RWPE2 (cell line): Measurements from ENCODE around the gene CORO7.

Experiments
- ATAC-seq: fragments of 200-7000 bp; cut with Tn5 transposase; 3 replicates; pipeline ENCODE4 v1.9.1; 2021; ENCODE audit warnings: low read depth
- DNase-seq: peaks from one replicate; pipeline ENCODE4 v3.0.0-alpha.2; 2020; ENCODE audit warnings: low spot score
- H3K27ac ChIP-seq: fragments of 450-650 bp; 2 replicates; pipeline ENCODE4 v1.5.1; 2017; ENCODE audit warnings: mild to moderate bottlenecking; ENCODE audit not compliant: poor library complexity, severe bottlenecking
- H3K27me3 ChIP-seq: fragments of 250-450 bp; sonication (Bioruptor Pico); 2 replicates; pipeline ENCODE4 v1.5.1; 2021; ENCODE audit warnings: mild to moderate bottlenecking, moderate library complexity; ENCODE audit not compliant: insufficient read depth, poor library complexity, severe bottlenecking
- H3K36me3 ChIP-seq: fragments of 250-450 bp; sonication (Bioruptor Pico); 2 replicates; pipeline ENCODE4 v1.5.1; 2020; ENCODE audit warnings: low read depth, mild to moderate bottlenecking, moderate library complexity
- H3K4me1 ChIP-seq: fragments of 250-450 bp; sonication (Bioruptor Pico); 2 replicates; pipeline ENCODE4 v1.5.1; 2021; ENCODE audit warnings: mild to moderate bottlenecking, moderate library complexity; ENCODE audit not compliant: insufficient read depth, poor library complexity, severe bottlenecking
- H3K4me3 ChIP-seq: fragments of 250-450 bp; sonication (Bioruptor Pico); 2 replicates; pipeline ENCODE4 v1.5.1; 2021; ENCODE audit warnings: mild to moderate bottlenecking, moderate library complexity; ENCODE audit not compliant: severe bottlenecking
- H3K9me3 ChIP-seq: fragments of 250-450 bp; sonication (Bioruptor Pico); 2 replicates; pipeline ENCODE4 v1.5.1; 2021; ENCODE audit warnings: mild to moderate bottlenecking, moderate library complexity; ENCODE audit not compliant: severe bottlenecking
- CTCF ChIP-seq: fragments of 450-650 bp; IDR thresholded peaks from one replicate; pipeline ENCODE4 v1.5.1; 2017; ENCODE audit warnings: mild to moderate bottlenecking, moderate library complexity; ENCODE audit not compliant: poor library complexity, severe bottlenecking

The CORO7 gene

GRCh38 chr16:4316108-4316863, 100.1 kb downstream of the CORO7 start:
- no peaks in the 10 kb centered on the region for H3K9me3 ChIP-seq
- peak overlapping the region; percentile 61 for H3K4me3 ChIP-seq
- DNase-seq = no peak
- no peaks in the 10 kb centered on the region for H3K36me3 ChIP-seq
- peaks cover 34% of the 10 kb centered on the region for H3K4me1 ChIP-seq
- no peaks in the 10 kb centered on the region for H3K27me3 ChIP-seq
- ATAC-seq = no peak
- peak overlapping the region; percentile 94 for H3K27ac ChIP-seq
- TF ChIP-seq CTCF = no peak

DNA sequence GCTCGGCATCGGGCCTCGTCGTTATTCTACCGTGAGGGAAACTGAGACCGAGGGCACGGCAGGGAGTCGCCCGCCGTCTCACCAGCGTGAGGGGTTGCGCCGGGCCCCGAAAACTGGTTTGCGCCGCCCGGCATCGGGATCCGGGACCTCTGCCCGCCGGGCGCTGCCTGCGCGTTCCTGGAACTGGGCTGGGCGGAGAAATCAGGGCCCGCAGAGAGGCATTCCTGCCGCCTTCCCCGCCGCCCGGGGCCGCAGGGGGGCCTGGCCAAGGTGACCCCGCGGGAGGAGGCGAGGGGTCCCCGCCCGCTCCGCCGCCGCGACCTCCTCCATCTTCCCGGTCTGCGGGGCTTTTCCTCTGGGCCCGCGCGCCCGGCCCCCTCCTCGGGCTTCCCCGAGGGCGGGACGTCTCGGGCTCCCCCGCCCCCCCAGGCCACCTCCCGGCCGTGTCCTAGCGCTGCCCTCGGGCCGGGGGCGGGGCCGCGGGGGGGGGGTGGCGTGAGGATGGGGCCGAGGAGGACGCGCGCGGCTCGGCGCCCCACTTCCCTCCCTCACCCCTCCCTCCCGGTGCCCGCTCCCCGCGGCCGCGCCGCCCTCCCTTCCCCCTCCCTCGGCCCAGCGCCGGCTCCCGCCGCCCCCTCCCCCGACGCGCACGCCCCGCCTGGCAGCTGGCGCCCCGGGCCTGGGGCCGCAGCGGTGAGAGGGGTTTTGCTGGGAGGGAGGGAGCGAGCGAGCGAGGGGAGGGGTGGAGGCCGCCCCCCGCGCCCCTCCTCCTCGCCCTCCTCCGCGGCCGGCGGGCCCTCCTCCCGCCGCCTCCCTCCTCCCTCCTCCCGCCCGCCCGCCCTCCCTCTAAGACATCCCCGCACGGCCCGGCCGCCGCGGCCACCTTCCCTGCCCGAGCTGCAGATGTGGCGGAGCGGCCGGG, 100.9 kb downstream of the CORO7 start, which contains the start of gene GLIS2:
TSS of gene GLIS2 (plus strand) at position 882 of the 922 bp plus-strand sequence. CDS start 16,214 bp downstream, outside the sequence.
- Histone ChIP-seq H3K36me3 (no peaks in the 10 kb centered on the region), H3K9me3 (no peaks in the 10 kb centered on the region), H3K4me3 (peak within 1 kb of the TSS; percentile 61), H3K27ac (peak within 1 kb of the TSS; percentile 94), H3K4me1 (peaks cover 28% of the 10 kb centered on the region), H3K27me3 (no peaks in the 10 kb centered on the region)
- peak; percentile 29 for ATAC-seq
- TF ChIP-seq CTCF = no peak
- peak; percentile 71 for DNase-seq

DNA sequence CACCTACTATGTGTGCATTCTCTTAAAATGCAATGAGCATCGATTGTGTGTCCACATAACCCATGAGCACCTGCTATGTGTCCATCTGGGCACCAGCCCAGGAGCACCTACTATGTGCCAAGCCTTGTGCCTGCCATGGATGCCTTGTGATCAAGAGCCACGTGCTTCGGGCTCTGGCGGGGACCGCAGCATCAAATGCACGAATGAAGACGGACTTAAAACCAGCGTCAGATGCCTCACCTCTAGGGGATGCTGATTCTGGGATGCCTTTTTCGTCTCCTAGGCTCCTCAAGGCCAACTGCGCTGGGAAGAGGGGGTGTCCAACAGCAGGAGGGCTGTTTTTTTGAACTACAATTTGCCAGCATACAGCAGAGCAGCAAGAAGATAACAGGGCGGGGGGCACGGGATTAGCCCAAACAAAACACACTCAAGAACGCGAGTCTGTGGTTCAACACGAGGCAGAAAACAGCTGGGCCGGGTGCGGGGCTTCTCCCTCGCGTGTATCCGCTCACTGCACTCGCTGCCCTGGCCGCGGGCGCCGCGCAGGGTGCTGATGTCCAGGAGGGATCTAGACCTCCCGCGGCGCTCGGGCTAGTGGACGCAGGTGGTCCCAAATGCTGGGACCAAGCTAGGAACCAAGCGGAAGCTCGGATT, 101.7 kb downstream of the CORO7 start:
- peaks cover 20% of the 10 kb centered on the region for H3K4me1 ChIP-seq
- no peaks in the 10 kb centered on the region for H3K9me3 ChIP-seq
- H3K27me3 ChIP-seq = no peaks in the 10 kb centered on the region
- H3K27ac ChIP-seq = peak overlapping the region; percentile 94
- ATAC-seq = no peak
- DNase-seq = peak; percentile 62
- H3K36me3 ChIP-seq = no peaks in the 10 kb centered on the region
- no peak for TF ChIP-seq CTCF
- peak overlapping the region; percentile 61 for H3K4me3 ChIP-seq

DNA sequence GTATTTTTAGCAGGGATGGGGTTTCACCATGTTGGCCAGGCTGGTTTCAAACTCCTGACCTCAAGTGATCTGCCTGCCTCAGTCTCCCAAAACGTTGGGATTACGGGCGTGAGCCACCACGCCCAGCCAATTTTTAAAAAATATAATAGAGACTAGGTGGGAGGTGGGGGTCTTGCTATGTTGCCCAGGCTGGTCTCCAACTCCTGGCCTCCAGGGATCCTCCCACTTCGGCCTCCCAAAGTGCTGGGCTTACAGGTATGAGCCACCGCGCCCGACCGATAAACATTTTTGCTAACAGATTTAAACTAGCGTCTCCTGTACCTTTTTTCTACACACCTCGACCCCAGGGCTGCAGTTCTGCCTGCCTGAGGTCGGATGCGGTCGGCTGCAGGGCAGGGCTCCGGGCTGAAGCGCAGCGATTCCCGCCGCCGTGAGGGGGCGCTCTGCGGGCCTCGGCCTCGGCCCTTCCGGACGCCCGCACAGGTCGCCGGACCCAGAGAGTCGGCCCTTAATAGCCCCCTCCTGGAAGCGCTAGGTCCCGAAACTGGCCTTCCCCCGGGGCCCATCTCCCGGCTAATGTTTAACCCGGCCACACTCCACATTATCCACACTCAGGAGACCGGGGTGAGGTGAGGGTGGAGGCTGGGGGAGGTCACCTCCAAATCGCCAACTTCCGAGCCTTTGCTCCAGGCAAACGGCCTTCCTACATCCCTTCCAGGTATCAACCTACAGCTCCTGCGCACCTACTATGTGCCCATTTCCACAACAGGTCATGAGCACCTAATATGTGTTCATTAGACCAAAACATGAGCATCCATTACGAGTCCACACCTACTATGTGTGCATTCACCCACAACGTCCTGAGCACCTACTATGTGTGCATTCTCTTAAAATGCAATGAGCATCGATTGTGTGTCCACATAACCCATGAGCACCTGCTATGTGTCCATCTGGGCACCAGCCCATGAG, 102.5 kb downstream of the CORO7 start:
- Histone ChIP-seq H3K36me3 (no peaks in the 10 kb centered on the region), H3K27ac (no peak overlapping the region), H3K9me3 (no peaks in the 10 kb centered on the region), H3K4me1 (peaks cover 12% of the 10 kb centered on the region), H3K4me3 (no peak overlapping the region), H3K27me3 (no peaks in the 10 kb centered on the region)
- ATAC-seq (no peak), DNase-seq (no peak)
- peak; percentile 39 for TF ChIP-seq CTCF
